Nephron (organoid): ENCODE data around the gene ANKZF1.
A peak's percentile ranks its signal among the peaks of the same experiment; 100 is the strongest.

Experiments used
- H3K27ac Mint-ChIP-seq, 3 experiments: 2 replicates each; pipeline ENCODE4 v1.8.0; 2020; ENCODE audit warnings: mixed read lengths in 3 of 3, mild to moderate bottlenecking in 2 of 3, moderate library complexity in 1 of 3
- H3K27me3 Mint-ChIP-seq: 2 replicates; pipeline ENCODE4 v1.8.0; 2021; ENCODE audit warnings: low read depth, mild to moderate bottlenecking, moderate library complexity, mixed read lengths
- H3K36me3 Mint-ChIP-seq: 2 replicates; pipeline ENCODE4 v1.8.0; 2020; ENCODE audit warnings: low read depth, mixed read lengths
- H3K4me1 Mint-ChIP-seq: 2 replicates; pipeline ENCODE4 v1.8.0; 2020; ENCODE audit warnings: mixed read lengths
- H3K4me3 Mint-ChIP-seq, 3 experiments: 2 replicates each; pipeline ENCODE4 v1.8.0; 2020; ENCODE audit warnings: mild to moderate bottlenecking in 3 of 3, mixed read lengths in 3 of 3, moderate library complexity in 2 of 3
- H3K9me3 Mint-ChIP-seq: 2 replicates; pipeline ENCODE4 v1.8.0; 2020; ENCODE audit warnings: mixed read lengths
- CTCF ChIP-seq, 3 experiments: fragments of 200-600 bp; sonication (generic); IDR thresholded peaks; one replicate each; pipeline ENCODE4 v1.5.0; 2021; ENCODE audit warnings: antibody characterized with exemption in 3 of 3; ENCODE audit not compliant: unreplicated experiment in 3 of 3

The ANKZF1 gene

GRCh38 chr2:219285373-219285735 is 55.7 kb downstream of the ANKZF1 start:
- H3K27me3 Mint-ChIP-seq: peaks cover 5% of the 10 kb centered on the region
- H3K4me1 Mint-ChIP-seq: peaks cover 48% of the 10 kb centered on the region
- H3K36me3 Mint-ChIP-seq: peaks cover 26% of the 10 kb centered on the region
- TF ChIP-seq CTCF (IDR thresholded peaks at IDR 0.05; ENCODE audit: unreplicated experiment in 3 of 3): no peak
- peak overlapping the region in 1 of 3 experiments; percentile 69 for H3K27ac Mint-ChIP-seq
- H3K4me3 Mint-ChIP-seq: peak overlapping the region in 1 of 3 experiments; percentile 24
- H3K9me3 Mint-ChIP-seq: no peaks in the 10 kb centered on the region

GRCh38 chr2:219285894-219286425 is 56.4 kb downstream of the ANKZF1 start:
- no peak for TF ChIP-seq CTCF (IDR thresholded peaks at IDR 0.05; ENCODE audit: unreplicated experiment in 3 of 3)
- no peaks in the 10 kb centered on the region for H3K9me3 Mint-ChIP-seq
- peak overlapping the region; percentile 48 to 90 (median 59) for H3K27ac Mint-ChIP-seq
- peaks cover 24% of the 10 kb centered on the region for H3K36me3 Mint-ChIP-seq
- peaks cover 43% of the 10 kb centered on the region for H3K4me1 Mint-ChIP-seq
- H3K4me3 Mint-ChIP-seq: peak overlapping the region in 1 of 3 experiments; percentile 11
- peaks cover 5% of the 10 kb centered on the region for H3K27me3 Mint-ChIP-seq
